HG03558 (cell line): ENCODE data around the gene ZFPM1.

Source experiments
- ATAC-seq: cut with Tn5 transposase; IDR thresholded peaks from one replicate; pipeline ENCODE4 v1.9.1; 2021; ENCODE audit warnings: moderate number of reproducible peaks; ENCODE audit not compliant: unreplicated experiment; ENCODE audit errors: extremely low read depth

ZFPM1 gene

GRCh38 chr16:88535191-88535856 lies 82.2 kb downstream of the ZFPM1 start:
- ATAC-seq, result no peak

GRCh38 chr16:88535857-88536222 lies 82.8 kb downstream of the ZFPM1 start:
- no peak for ATAC-seq

GRCh38 chr16:88536510-88536909 lies 83.4 kb downstream of the ZFPM1 start:
- no peak for ATAC-seq

GRCh38 chr16:88536971-88537751 lies 84.1 kb downstream of the ZFPM1 start:
- ATAC-seq, result no peak

- ATAC-seq, result no peak
These were observed 84.8 kb downstream of the ZFPM1 start for GRCh38 chr16:88537859-88538258.

GRCh38 chr16:88538366-88539060 lies 85.4 kb downstream of the ZFPM1 start:
- ATAC-seq, result no peak

GRCh38 chr16:88539261-88539651 lies 86.2 kb downstream of the ZFPM1 start:
- no peak for ATAC-seq

GRCh38 chr16:88539652-88540345 lies 86.7 kb downstream of the ZFPM1 start:
- ATAC-seq, result no peak

- ATAC-seq, result no peak
These were observed 87.4 kb downstream of the ZFPM1 start for GRCh38 chr16:88540346-88540977.

- ATAC-seq, result no peak
These were observed 88.9 kb downstream of the ZFPM1 start for GRCh38 chr16:88541831-88542616.

- no peak for ATAC-seq
These were observed 90.2 kb downstream of the ZFPM1 start for GRCh38 chr16:88543230-88543813.

- ATAC-seq, result no peak
These were observed 92.7 kb downstream of the ZFPM1 start for GRCh38 chr16:88545781-88546180.

- no peak for ATAC-seq
These were observed 95.2 kb downstream of the ZFPM1 start for GRCh38 chr16:88548131-88548874.

GRCh38 chr16:88548985-88549384 lies 95.9 kb downstream of the ZFPM1 start:
- ATAC-seq, result no peak

- ATAC-seq, result no peak
These were observed 96.7 kb downstream of the ZFPM1 start for GRCh38 chr16:88549671-88550245.

GRCh38 chr16:88550246-88550661 lies 97.2 kb downstream of the ZFPM1 start:
- no peak for ATAC-seq

GRCh38 chr16:88552166-88552565 lies 99.1 kb downstream of the ZFPM1 start:
- ATAC-seq, result no peak

- no peak for ATAC-seq
These were observed 99.7 kb downstream of the ZFPM1 start for GRCh38 chr16:88552815-88553214.
